Measurements from ENCODE around the gene OR2T33.
"Not testable (repeated sequence)": the region's sequence is repeated elsewhere in the genome, so short reads cannot be mapped to it uniquely, and the experiment has no call there.

The OR2T33 gene, protein sequence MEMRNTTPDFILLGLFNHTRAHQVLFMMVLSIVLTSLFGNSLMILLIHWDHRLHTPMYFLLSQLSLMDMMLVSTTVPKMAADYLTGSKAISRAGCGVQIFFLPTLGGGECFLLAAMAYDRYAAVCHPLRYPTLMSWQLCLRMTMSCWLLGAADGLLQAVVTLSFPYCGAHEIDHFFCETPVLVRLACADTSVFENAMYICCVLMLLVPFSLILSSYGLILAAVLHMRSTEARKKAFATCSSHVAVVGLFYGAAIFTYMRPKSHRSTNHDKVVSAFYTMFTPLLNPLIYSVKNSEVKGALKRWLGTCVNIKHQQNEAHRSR

DNA sequence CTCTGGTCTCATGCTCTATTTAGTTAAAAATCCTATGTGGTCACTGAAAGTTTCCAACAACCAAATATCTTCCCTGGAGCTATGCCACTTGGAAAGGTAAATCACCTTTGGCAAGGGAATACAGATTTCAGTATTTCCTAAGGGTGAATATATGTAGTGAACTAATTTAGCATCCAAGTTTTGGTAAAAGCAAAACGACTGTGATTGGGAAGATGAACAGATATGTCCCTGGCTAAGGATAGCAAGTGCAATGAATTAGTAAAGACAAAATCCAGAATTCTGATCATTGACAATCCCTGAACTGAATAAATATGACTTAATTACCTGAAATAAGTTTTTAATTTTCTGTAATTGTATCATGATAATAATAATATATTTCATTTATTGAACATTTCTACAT, at the start of gene OR2T33:
Gene OR2T33, minus strand, starts transcription at position 101 of the 400 bp plus-strand sequence. CDS start 4,162 bp downstream, outside the sequence.
- ATAC-seq: no peak

DNA sequence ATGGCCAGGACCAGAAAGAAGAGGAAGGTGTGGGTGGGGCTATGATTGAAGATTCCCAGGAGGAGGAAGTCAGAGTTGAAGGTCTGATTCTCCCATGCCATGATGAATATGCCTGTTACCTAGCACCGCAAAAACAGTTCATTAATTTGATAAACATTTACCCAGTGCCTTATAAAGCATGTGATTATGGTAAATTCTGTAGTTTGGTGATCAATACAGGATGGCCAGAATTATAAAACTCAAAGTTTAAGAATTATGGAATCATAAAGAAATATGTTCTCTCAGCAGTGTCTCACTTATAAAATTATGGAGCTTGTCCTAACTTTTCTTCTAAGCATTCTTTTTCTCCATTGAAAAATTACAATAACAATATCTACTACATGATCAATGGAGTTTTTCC, 46.7 kb upstream of the OR2T33 start, which contains the start of gene OR2M7:
Gene OR2M7, minus strand, starts transcription at position 101 of the 400 bp plus-strand sequence. Its CDS starts 0 bp downstream, at position 101.
- ATAC-seq: no peak

DNA sequence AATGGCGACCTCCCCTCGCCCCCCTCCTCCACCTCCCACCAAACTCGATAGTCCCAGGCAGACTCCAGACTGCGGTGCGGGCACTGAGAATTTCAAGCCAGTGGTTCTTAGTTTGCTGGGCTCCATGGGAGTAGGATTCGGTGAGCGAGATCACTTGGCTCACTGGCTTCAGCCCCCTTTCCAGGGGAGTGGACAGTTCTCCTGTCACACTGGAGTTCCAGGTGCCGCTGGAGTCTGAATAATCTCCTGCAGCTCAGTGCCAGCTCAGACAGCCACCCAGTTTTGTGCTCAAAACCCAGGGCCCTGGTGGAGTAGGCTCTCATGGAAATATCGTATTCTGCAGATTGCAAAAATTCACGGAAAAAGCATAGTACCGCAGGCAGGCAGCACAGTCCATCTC, 39.0 kb upstream of the OR2T33 start:
- no peak for ATAC-seq

GRCh38 chr1:248306740-248307139, 29.0 kb upstream of the OR2T33 start:
- ATAC-seq: not testable (repeated sequence)

DNA sequence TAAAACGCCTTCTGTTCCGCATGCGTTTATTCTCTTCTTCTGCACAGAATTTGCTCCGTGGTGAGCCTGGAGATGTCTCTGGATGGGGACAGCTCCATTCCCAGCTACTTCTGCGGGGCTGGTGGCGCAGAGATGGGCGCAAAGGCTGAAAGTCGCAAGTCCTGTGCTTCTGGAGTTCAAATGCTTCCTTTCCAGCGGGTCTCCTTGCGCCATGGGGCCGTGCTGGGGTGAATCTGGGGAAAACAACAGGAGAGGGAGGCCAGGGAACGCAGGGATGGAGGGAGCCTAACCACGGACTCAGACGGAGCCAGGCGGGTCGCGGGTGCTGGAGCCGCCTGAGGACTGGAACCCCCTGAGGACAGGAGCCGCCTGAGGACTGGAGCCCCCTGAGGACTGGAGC, 28.3 kb upstream of the OR2T33 start:
- no peak for ATAC-seq

DNA sequence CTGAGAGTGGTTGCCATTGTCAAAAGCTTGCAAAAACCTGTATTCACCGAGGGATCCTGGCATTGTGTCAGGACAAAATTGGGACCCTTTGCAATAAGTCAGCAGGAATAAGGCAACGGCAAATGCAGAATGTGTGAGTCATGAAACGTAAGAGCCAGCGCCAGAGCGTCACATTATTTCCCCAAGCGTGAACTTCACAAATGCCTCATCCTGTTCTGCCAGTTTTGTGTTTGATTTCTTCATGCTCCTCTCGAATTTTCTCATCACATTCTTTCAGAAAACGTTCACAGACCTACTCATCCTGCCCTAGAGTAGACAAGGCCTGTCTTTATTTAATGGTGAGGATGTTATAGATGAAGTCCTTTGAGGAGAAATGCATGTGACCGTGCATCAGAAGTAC, 27.9 kb upstream of the OR2T33 start:
- not testable (repeated sequence) for ATAC-seq

DNA sequence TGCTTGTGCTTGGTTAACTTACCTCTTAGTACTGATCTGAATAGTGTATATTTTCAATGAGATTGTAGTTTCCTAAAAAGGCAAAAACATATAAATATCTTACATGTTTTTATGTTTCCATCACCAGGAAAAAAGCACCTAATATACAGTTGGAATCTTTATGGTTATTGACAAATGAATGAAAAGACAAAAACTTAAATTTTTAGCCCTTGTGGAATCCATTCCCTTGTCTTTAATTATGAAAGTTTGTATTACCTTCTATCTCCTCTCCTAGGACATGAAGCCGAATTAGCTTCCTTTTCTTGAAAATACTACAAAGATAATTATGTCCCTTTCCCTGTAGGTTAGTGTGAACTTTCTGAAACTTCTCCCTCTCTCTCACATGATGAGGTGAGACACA, 25.5 kb upstream of the OR2T33 start, which contains the start of gene OR2T12:
Gene OR2T12, minus strand, starts transcription at position 101 of the 400 bp plus-strand sequence. CDS start 7,846 bp downstream, outside the sequence.
- ATAC-seq: no peak

DNA sequence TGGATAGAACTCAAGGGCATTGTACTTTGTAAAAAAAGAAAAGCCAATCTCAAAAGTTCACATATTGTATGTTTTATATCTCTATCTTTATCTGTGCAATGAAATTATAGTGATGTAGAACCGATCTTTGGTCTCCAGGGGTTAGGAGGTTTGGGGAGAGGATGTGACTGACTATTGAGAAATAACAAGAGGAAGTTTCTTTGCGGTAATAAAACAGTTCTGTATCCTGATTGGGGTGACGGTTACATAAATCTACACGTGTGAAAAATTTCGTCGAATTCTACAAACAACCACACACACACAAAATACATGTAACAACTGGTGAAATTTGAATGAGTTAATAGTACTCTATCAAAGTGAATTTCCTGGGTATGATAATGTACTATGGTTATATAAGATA, 10.6 kb upstream of the OR2T33 start:
- ATAC-seq: no peak

DNA sequence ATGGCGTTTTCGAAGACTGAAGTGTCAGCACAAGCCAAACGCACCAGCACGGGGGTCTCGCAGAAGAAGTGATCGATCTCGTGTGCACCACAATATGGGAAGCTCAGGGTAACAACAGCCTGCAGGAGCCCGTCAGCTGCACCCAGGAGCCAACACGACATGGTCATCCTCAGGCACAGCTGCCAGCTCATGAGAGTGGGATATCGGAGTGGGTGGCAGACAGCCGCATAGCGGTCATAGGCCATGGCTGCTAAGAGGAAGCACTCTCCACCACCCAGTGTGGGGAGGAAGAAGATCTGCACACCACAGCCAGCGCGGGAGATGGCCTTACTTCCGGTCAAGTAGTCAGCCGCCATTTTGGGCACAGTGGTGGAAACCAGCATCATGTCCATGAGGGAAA, 4.6 kb downstream of the OR2T33 start:
- ATAC-seq: not testable (repeated sequence)

DNA sequence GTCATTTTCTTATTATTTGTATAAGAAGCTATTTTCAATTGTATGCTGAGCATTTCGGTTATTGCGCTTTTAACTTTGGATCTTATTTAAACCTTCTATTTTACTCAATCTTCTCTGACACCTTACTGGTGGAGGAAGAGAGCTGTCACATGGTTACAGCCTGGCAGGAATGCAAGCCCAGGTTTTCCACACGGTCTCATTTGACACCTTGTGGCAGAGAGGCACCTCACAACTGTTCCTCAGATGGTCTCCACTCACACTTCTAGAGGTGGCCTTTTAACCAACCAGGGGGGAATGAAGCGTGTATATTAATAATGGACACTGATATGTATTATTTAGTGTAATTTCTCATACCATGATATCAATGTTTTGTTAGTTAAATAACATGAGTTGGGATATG, 9.6 kb downstream of the OR2T33 start:
- no peak for ATAC-seq

DNA sequence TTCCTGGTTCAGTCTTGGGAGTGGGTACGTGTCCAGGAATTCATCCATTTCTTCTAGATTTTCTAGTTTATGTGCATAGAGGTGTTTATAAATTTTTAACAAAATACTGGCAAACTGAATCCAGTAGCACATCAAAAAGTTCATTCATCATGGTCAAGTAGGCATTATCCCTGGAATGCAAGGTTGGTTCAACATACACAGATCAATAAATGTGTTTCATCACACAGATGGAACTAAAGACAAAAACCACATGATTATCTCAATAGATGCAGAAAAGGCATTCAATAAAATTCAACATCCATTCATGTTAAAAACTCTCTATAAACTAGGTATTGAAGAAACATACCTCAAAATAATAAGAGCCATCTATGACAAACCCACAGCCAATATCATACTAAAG, 18.5 kb downstream of the OR2T33 start:
- ATAC-seq: not testable (repeated sequence)

GRCh38 chr1:248243204-248243603, 34.6 kb downstream of the OR2T33 start:
- no peak for ATAC-seq

DNA sequence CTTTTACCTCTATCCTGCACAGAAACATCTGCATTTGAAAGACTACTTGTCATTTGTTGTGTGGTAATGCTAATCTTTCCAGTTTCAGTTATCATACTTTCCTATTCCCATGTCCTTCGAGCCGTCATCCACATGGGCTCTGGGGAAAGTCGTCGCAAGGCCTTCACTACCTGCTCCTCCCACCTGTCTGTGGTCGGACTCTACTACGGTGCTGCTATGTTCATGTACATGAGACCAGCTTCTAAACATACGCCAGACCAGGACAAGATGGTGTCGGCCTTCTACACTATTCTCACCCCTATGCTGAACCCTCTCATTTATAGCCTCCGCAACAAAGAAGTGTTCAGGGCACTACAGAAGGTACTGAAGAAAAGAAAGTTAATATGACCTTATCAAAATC, 38.3 kb downstream of the OR2T33 start:
- no peak for ATAC-seq

GRCh38 chr1:248231117-248231516, 46.7 kb downstream of the OR2T33 start, which contains the start of gene OR2M4:
Gene OR2M4, plus strand, starts transcription at chr1:248231417. Its CDS starts 7,512 bp downstream, at chr1:248238929.
- ATAC-seq: no peak

GRCh38 chr1:248229360-248229908, 48.3 kb downstream of the OR2T33 start:
- ATAC-seq: no peak

GRCh38 chr1:248225537-248225936, 52.2 kb downstream of the OR2T33 start:
- no peak for ATAC-seq
